H1 (cell line): ENCODE results near the gene PRELID2. TPM values are rescaled to one million over a fixed set of nuclear protein-coding genes. Genes with fewer than 3 reads are reported as not detected.

Experiments used
- BRCA1 ChIP-seq: IDR thresholded peaks from 2 replicates; pipeline ENCODE4 v1.6.1; 2012; ENCODE audit warnings: low read depth, low read length, improper control_type of control experiment
- CEBPB ChIP-seq: IDR thresholded peaks from 2 replicates; pipeline ENCODE4 v1.6.1; 2012; ENCODE audit warnings: low read depth, low read length
- RFX5 ChIP-seq: IDR thresholded peaks from 2 replicates; pipeline ENCODE4 v1.6.1; 2011; ENCODE audit warnings: low read depth, low read length, improper control_type of control experiment, borderline replicate concordance
- SRF ChIP-seq: IDR thresholded peaks from 2 replicates; pipeline ENCODE4 v1.6.1; 2011; ENCODE audit warnings: mild to moderate bottlenecking, low read depth, low read length, moderate library complexity
- polyA plus RNA-seq, 7 experiments: library from polyadenylated mRNA; depleted of rRNA in 3 of 7; stranded (reverse) in 5 of 7; unstranded in 2 of 7; fragments of >200 nt in 5 of 7; fragments of 200-250 nt in 2 of 7; gene quantifications; 1 replicate in 5 of 7; 2 replicates in 1 of 7; 4 replicates in 1 of 7; pipeline versions ENCODE4 v1.2.1 to v1.2.3, GENCODE V29; 2011 to 2013; ENCODE audit warnings: missing spikeins in 2 of 7, mixed read lengths in 2 of 7
- total RNA-seq: library from RNA; stranded (reverse); fragmentation: NEBNext Ultra II Directional; extraction: Animal tissue kit (Norgen Biotek cat#: 25700); gene quantifications from 2 replicates; pipeline ENCODE4 v1.2.1, GENCODE V29; 2021
- TF ChIP-seq, protein P1 (sequence below): fragments of 300-600 bp; sonication (generic); IDR thresholded peaks from 2 replicates; pipeline ENCODE4 v1.7.1; 2012; ENCODE audit warnings: low read length, moderate library complexity, mild to moderate bottlenecking, inconsistent platforms; ENCODE audit not compliant: insufficient replicate concordance

PRELID2 gene
- total and polyA plus RNA-seq, 2 of the 8 experiments (the other 6 are each of a cell fraction or from before 2014, with no cell fraction given): 2.2 to 7.8 TPM

DNA sequence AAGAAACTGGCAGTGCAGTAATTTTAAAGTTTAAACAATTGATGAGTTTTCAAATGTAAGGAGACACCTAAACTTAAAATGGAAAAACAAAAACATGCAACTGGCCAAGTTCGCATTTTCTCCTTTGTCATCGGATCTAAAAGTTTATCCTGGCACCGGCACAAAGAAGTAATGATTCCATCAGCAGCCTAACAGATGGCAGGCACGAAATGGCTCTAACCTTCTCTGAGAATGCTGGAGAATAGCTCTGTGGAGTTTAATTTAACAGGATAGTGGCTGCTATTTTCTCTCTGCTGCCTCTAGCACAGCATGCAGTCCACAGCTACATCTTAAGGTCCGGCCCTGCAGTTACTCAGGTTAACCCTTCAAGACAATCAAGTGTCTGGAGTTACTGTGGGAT lies 82.2 kb downstream of the PRELID2 start (continued):
- TF ChIP-seq, protein P1, sequence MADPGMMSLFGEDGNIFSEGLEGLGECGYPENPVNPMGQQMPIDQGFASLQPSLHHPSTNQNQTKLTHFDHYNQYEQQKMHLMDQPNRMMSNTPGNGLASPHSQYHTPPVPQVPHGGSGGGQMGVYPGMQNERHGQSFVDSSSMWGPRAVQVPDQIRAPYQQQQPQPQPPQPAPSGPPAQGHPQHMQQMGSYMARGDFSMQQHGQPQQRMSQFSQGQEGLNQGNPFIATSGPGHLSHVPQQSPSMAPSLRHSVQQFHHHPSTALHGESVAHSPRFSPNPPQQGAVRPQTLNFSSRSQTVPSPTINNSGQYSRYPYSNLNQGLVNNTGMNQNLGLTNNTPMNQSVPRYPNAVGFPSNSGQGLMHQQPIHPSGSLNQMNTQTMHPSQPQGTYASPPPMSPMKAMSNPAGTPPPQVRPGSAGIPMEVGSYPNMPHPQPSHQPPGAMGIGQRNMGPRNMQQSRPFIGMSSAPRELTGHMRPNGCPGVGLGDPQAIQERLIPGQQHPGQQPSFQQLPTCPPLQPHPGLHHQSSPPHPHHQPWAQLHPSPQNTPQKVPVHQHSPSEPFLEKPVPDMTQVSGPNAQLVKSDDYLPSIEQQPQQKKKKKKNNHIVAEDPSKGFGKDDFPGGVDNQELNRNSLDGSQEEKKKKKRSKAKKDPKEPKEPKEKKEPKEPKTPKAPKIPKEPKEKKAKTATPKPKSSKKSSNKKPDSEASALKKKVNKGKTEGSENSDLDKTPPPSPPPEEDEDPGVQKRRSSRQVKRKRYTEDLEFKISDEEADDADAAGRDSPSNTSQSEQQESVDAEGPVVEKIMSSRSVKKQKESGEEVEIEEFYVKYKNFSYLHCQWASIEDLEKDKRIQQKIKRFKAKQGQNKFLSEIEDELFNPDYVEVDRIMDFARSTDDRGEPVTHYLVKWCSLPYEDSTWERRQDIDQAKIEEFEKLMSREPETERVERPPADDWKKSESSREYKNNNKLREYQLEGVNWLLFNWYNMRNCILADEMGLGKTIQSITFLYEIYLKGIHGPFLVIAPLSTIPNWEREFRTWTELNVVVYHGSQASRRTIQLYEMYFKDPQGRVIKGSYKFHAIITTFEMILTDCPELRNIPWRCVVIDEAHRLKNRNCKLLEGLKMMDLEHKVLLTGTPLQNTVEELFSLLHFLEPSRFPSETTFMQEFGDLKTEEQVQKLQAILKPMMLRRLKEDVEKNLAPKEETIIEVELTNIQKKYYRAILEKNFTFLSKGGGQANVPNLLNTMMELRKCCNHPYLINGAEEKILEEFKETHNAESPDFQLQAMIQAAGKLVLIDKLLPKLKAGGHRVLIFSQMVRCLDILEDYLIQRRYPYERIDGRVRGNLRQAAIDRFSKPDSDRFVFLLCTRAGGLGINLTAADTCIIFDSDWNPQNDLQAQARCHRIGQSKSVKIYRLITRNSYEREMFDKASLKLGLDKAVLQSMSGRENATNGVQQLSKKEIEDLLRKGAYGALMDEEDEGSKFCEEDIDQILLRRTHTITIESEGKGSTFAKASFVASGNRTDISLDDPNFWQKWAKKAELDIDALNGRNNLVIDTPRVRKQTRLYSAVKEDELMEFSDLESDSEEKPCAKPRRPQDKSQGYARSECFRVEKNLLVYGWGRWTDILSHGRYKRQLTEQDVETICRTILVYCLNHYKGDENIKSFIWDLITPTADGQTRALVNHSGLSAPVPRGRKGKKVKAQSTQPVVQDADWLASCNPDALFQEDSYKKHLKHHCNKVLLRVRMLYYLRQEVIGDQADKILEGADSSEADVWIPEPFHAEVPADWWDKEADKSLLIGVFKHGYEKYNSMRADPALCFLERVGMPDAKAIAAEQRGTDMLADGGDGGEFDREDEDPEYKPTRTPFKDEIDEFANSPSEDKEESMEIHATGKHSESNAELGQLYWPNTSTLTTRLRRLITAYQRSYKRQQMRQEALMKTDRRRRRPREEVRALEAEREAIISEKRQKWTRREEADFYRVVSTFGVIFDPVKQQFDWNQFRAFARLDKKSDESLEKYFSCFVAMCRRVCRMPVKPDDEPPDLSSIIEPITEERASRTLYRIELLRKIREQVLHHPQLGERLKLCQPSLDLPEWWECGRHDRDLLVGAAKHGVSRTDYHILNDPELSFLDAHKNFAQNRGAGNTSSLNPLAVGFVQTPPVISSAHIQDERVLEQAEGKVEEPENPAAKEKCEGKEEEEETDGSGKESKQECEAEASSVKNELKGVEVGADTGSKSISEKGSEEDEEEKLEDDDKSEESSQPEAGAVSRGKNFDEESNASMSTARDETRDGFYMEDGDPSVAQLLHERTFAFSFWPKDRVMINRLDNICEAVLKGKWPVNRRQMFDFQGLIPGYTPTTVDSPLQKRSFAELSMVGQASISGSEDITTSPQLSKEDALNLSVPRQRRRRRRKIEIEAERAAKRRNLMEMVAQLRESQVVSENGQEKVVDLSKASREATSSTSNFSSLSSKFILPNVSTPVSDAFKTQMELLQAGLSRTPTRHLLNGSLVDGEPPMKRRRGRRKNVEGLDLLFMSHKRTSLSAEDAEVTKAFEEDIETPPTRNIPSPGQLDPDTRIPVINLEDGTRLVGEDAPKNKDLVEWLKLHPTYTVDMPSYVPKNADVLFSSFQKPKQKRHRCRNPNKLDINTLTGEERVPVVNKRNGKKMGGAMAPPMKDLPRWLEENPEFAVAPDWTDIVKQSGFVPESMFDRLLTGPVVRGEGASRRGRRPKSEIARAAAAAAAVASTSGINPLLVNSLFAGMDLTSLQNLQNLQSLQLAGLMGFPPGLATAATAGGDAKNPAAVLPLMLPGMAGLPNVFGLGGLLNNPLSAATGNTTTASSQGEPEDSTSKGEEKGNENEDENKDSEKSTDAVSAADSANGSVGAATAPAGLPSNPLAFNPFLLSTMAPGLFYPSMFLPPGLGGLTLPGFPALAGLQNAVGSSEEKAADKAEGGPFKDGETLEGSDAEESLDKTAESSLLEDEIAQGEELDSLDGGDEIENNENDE: no peak
- TF ChIP-seq CEBPB (no peak), RFX5 (no peak), BRCA1 (no peak), SRF (no peak)
